ENCODE results near the gene SCGB1C2.

DNA sequence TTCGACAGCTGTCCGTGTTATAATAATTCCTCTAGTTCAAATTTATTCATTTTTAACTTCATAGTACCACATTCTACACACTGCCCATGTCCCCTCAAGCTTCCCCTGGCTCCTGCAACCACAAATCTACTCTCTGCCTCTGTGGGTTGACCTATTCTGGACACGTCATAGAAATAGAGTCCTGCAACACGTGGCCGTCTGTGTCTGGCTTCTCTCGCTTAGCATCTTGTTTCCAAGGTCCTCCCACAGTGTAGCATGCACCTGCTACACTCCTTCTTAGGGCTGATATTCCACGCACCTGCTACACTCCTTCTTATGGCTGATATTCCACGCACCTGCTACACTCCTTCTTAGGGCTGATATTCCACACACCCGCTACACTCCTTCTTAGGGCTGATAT, 16.5 kb downstream of the SCGB1C2 start:
- TF ChIP-seq CTCF (IDR thresholded peaks at IDR 0.05): no peak
- TF ChIP-seq POLR2A (IDR thresholded peaks at IDR 0.05): no peak
